Measurements from ENCODE around the gene ARMH1.

Gene ARMH1

DNA sequence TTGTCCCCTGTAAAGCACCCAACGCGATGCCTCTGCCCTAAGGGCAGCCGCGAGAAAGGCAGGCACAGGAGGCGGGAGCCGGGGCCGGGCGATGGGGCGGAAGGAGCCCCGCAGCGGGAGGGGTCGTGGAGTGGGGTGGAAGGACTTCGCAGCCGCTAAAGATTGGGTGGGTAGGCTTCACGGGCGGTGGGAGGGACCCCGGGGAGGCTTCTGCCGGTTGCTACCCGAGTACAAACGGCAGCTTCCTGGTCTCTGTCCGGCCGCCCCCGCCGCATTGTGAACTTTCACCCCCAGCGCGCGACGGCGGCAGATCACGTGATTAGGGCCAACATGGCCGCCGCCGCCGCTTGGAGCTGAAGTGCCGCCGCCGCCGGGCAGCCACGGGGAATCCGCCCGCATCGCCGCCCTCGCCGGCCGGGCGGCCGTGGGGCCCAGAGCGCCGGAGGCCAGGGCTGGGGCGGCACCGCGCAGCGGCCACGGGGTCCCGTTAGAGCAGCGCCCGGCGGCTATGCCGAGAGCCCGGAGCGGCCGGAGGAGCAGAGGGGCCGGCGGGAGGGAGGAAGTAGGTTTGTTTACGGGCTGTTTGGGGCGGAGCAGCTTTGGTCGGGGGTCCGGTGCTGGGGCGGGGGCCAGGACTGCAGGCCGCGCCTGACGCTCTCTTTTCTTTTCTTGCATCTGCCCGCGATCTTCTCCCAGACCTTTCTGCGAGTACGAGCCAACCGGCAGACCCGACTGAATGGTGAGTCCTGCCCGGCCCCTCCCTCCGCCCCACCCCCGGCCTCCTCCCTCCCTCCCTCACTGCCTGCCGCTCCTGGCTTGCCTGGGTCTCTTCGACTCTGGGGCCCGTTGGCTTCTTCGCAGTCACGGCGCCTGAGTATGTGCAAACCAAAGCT, 42.6 kb upstream of the ARMH1 start (continued):
- TF ChIP-seq, protein P1, sequence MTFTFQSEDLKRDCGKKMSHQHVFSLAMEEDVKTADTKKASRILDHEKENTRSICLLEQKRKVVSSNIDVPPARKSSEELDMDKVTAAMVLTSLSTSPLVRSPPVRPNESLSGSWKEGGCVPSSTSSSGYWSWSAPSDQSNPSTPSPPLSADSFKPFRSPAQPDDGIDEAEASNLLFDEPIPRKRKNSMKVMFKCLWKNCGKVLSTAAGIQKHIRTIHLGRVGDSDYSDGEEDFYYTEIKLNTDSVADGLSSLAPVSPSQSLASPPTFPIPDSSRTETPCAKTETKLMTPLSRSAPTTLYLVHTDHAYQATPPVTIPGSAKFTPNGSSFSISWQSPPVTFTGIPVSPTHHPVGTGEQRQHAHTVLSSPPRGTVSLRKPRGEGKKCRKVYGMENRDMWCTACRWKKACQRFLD (tag by site-specific recombination; IDR thresholded peaks at IDR 0.05), result no peak
- TF ChIP-seq ZFHX2 (tag by site-specific recombination; conservative IDR thresholded peaks at IDR 0.05) (peak; percentile 90), ZNF548 (tag by site-specific recombination; IDR thresholded peaks at IDR 0.05) (no peak), ZNF747 (tag by site-specific recombination; IDR thresholded peaks at IDR 0.05) (no peak)
- TF ChIP-seq, protein P2, sequence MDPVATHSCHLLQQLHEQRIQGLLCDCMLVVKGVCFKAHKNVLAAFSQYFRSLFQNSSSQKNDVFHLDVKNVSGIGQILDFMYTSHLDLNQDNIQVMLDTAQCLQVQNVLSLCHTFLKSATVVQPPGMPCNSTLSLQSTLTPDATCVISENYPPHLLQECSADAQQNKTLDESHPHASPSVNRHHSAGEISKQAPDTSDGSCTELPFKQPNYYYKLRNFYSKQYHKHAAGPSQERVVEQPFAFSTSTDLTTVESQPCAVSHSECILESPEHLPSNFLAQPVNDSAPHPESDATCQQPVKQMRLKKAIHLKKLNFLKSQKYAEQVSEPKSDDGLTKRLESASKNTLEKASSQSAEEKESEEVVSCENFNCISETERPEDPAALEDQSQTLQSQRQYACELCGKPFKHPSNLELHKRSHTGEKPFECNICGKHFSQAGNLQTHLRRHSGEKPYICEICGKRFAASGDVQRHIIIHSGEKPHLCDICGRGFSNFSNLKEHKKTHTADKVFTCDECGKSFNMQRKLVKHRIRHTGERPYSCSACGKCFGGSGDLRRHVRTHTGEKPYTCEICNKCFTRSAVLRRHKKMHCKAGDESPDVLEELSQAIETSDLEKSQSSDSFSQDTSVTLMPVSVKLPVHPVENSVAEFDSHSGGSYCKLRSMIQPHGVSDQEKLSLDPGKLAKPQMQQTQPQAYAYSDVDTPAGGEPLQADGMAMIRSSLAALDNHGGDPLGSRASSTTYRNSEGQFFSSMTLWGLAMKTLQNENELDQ (tag by site-specific recombination; IDR thresholded peaks at IDR 0.05; ENCODE audit: low read depth), result no peak

DNA sequence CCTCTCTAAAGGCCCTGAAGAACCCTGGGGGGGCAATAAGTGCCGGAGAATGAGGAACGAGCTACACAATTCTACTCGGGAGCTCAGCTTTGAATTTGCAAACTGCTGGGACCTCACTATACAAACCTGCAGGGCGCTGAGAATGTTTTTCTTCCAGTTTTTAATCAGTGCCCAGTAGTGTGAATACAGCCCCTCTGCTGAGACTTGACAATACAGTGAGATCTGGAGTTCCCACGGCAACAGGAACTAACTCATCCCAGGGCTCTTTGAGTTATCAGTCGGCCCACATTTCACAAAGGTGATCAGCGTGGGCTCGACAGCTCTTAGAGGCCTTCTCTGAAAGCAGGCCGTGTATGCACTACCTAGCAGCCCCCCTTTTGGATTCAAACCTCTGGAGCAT, 41.9 kb upstream of the ARMH1 start:
- Histone ChIP-seq H3K9me3 (ENCODE audit: control insufficient read depth, insufficient read depth, low read depth, low read length) (no peaks in the 10 kb centered on the region), H3K4me3 (ENCODE audit: low read depth, low read length) (peak overlapping the region; percentile 69), H3K27ac (ENCODE audit: extremely low read depth, low read depth, low read length) (peak overlapping the region; percentile 100; the same call in 1 of the 2 replicates), H3K4me1 (ENCODE audit: control insufficient read depth, insufficient read depth, low read length) (no peaks in the 10 kb centered on the region), H3K36me3 (ENCODE audit: control insufficient read depth in 2 of 2, insufficient read depth in 1 of 2, low read length in 2 of 2) (peaks cover 0 to 49% of the 10 kb centered on the region in 2 experiments; a peak in 1 of 3 replicates)
- 0 out of 2 replicates have a peak, but pooled peaks have one; percentile 2 for TF ChIP-seq KLF10 (tag by site-specific recombination; IDR thresholded peaks at IDR 0.05)
- TF ChIP-seq ZNF610 (tag by site-specific recombination; IDR thresholded peaks at IDR 0.05; ENCODE audit: borderline replicate concordance), result 0 out of 2 replicates have a peak, but pooled peaks have one; percentile 3
- no peak for TF ChIP-seq ZNF677 (tag by site-specific recombination; IDR thresholded peaks at IDR 0.05)
- CTCF ChIA-PET, result interaction anchor here (1.0 to 7.3 kb wide), 5 partner anchors 19 to 38 kb away, joined by 3 to 47 read pairs (median 6); no protein-coding TSS in a partner anchor
- POLR2A ChIA-PET, result interaction anchor here (1.2 to 4.0 kb wide), 14 partner anchors 8 to 228 kb away, joined by 3 to 27 read pairs (median 8); partner anchors contain the start of genes ARMH1, RNF220, RPS8 and TMEM53

DNA sequence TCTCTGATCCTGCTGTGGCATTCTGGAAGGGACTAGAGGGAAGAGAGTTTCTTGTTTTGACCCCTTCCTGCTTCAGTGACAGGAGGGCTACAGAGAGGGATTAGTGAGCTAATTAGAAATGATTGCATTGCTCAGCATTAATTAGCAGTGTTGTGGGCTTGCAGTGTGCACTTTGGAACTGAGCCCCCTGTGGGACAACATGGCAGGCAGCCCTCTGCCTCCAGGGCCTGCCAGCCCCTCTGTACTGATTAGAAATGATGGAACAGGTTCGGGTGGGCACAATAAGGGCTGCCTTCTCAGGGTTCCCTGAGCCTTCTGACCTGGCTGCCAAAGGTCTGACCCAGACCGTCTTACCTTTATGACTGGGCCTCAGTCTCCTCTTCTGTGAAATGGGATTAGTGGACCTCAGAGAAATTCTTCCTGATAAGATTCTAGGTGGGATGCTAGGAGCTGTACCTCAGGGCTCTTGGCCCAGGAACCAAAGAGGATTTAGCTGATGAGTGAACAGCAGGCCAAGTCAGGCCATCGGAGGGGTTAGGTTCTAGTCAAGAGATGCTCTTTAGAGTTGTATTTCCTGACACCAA, 39.8 kb upstream of the ARMH1 start:
- POLR2A ChIA-PET, result interaction anchor here (0.6 to 1.2 kb wide), 5 partner anchors 8 to 973 kb away, joined by 3 to 8 read pairs (median 3); no protein-coding TSS in a partner anchor
- Histone ChIP-seq H3K9me3 (ENCODE audit: control insufficient read depth, insufficient read depth, low read depth, low read length) (no peaks in the 10 kb centered on the region), H3K4me1 (ENCODE audit: control insufficient read depth, insufficient read depth, low read length) (no peaks in the 10 kb centered on the region), H3K36me3 (ENCODE audit: control insufficient read depth in 2 of 2, insufficient read depth in 1 of 2, low read length in 2 of 2) (peaks cover 0 to 70% of the 10 kb centered on the region in 2 experiments; a peak in 1 of 3 replicates), H3K4me3 (ENCODE audit: low read depth, low read length) (no peak overlapping the region), H3K27ac (ENCODE audit: extremely low read depth, low read depth, low read length) (no peak overlapping the region)
- TF ChIP-seq ZNF776 (tag by site-specific recombination; IDR thresholded peaks at IDR 0.05; ENCODE audit: borderline replicate concordance), result no peak
- TF ChIP-seq, protein P3, sequence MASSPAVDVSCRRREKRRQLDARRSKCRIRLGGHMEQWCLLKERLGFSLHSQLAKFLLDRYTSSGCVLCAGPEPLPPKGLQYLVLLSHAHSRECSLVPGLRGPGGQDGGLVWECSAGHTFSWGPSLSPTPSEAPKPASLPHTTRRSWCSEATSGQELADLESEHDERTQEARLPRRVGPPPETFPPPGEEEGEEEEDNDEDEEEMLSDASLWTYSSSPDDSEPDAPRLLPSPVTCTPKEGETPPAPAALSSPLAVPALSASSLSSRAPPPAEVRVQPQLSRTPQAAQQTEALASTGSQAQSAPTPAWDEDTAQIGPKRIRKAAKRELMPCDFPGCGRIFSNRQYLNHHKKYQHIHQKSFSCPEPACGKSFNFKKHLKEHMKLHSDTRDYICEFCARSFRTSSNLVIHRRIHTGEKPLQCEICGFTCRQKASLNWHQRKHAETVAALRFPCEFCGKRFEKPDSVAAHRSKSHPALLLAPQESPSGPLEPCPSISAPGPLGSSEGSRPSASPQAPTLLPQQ (tag by site-specific recombination; IDR thresholded peaks at IDR 0.05), result no peak
- TF ChIP-seq ZSCAN16 (tag by site-specific recombination; IDR thresholded peaks at IDR 0.05), result no peak
- TF ChIP-seq, protein P4, sequence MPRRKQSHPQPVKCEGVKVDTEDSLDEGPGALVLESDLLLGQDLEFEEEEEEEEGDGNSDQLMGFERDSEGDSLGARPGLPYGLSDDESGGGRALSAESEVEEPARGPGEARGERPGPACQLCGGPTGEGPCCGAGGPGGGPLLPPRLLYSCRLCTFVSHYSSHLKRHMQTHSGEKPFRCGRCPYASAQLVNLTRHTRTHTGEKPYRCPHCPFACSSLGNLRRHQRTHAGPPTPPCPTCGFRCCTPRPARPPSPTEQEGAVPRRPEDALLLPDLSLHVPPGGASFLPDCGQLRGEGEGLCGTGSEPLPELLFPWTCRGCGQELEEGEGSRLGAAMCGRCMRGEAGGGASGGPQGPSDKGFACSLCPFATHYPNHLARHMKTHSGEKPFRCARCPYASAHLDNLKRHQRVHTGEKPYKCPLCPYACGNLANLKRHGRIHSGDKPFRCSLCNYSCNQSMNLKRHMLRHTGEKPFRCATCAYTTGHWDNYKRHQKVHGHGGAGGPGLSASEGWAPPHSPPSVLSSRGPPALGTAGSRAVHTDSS (tag by site-specific recombination; IDR thresholded peaks at IDR 0.05), result no peak
- CTCF ChIA-PET, result interaction anchor here (0.7 to 7.3 kb wide), 4 partner anchors 17 to 417 kb away, joined by 3 to 47 read pairs (median 4); no protein-coding TSS in a partner anchor

All from HEK293 (cell line).